Activated CD4-positive, alpha-beta T cell treated with anti-CD3 and anti-CD28 coated beads, Interleukin-2, amount 50 U/mL, for 1 hour (primary cell): ENCODE measurements around the gene METTL16.
A peak's percentile ranks its signal among the peaks of the same experiment; 100 is the strongest.
"Not testable (repeated sequence)": the region's sequence is repeated elsewhere in the genome, so short reads cannot be mapped to it uniquely, and the experiment has no call there.

Experiments
- DNase-seq: peaks from one replicate; pipeline ENCODE4 v3.0.0-alpha.2; 2020

METTL16 gene

GRCh38 chr17:2449486-2449885 lies 62.2 kb downstream of the METTL16 start:
- DNase-seq: no peak

DNA sequence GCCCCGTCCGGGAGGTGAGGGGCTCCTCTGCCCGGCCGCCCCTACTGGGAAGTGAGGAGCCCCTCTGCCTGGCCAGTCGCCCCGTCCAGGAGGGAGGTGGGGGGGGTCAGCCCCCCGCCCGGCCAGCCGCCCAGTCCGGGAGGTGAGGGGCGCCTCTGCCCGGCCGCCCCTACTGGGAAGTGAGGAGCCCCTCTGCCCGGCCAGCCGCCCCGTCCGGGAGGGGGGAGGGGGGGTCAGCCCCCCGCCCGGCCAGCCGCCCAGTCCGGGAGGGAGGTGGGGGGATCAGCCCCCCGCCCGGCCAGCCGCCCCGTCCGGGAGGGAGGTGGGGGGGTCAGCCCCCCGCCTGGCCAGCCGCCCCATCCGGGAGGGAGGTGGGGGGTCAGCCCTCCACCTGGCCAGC lies 64.2 kb downstream of the METTL16 start:
- not testable (repeated sequence) for DNase-seq

DNA sequence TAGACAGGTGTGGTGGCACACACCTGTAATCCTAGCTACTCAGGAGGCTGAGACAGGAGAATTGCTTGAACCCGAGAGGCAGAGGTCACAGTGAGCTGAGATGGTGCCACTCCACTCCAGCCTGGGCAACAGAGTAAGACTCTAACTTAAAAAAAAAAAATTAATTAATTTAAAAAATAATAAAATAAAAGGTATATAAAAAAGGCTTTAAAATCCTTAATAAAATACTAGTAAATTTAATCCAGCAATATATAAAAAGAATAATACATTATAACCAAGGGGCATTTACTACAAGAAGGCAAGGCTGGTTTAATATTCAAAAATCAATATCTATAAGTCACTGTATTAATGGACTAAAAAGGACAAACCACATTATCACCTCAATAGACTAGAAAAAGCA lies 66.0 kb downstream of the METTL16 start:
- no peak for DNase-seq

DNA sequence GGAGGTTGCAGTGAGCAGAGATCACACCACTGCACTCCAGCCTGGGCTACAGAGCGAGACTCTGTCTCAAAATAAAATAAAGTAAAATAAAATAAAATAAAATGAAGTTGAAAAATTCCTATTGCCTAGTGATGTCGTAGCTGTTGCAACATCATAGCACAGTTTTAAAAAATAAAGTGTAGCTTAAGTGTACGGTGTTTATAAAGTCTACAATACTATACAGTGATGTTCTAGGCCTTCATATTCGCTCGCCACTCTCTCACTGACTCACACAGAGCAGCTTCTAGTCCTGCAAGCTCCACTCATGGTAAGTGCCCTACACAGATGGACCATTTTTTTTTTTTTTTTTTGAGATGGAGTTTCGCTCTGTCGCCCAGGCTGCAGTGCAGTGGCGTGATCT lies 67.3 kb downstream of the METTL16 start:
- DNase-seq: no peak

DNA sequence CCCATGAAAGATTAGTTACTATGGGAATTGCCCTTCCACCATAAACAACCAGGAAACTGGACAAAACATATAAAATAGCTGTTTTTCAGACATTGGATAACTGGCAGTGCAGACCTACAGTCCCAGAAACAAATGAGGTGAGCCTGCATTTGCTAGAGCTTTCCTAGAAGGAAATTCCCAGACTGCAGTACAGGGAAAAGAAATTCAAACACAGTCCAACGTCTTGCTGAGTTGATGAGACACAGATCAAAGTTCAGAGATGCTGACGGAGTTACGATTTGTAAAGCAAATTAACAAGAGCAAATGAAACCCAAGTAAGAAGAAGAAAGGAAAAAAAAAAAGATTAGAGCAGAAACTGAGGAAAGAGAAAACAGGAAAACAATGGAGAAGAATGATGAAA lies 69.5 kb downstream of the METTL16 start:
- DNase-seq: no peak

DNA sequence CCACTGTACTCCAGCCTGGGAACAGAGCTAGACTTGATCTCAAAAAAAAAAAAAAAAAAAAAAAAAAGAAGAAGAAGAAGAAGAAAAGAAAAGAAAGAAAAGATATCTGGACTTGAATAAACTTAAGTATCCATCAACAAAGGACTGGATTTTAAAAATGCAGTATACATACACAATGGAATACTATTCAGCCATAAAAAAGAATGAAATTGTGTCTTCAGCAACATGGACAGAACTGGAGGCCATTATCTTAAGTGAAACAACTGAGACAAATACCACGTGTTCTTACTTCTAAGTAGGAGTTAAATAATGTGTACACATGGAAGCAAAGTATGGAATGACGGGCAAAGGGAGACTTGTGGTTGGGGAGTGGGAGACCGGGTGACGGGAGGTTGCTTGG lies 70.8 kb downstream of the METTL16 start:
- no peak for DNase-seq

DNA sequence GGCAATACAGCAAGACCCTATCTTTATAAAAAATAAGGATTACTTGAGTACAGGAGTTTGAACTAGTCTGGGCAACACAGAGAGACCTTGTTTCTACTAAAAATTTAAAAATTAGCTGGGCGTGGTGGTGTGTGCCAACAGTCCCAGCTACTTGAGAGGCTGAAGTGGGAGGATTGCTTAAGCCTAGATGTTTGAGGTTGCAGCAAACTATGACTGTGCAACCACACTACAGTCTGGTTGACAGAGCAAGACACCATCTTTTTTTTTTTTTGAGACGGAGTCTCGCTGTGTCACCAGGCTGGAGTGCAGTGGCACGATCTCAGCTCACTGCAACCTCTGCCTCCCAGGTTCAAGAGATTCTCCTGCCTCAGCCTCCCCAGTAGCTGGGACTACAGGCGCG lies 71.7 kb downstream of the METTL16 start:
- DNase-seq: not testable (repeated sequence)

GRCh38 chr17:2438823-2439222 lies 72.9 kb downstream of the METTL16 start:
- DNase-seq: no peak

GRCh38 chr17:2436316-2436905 lies 75.3 kb downstream of the METTL16 start:
- DNase-seq: no peak

DNA sequence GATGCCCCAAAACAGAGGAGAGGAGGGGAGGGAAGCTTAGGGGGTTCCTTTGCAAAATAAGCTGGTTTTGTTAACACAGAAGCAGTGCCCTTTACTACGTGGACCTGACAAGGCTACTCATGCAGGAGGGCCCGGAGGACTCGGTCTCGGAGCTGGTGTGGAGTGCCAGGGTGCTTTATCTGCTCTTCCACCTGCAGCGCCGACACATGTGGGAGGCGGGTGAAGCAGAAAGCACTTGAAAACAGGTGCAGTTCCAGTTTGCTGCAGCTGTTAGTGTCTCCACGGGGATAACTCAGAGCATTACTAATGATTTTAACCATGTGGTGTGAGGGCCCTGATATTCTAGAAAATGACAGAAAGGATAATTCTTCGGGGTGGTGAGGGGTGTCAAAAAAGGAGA lies 75.8 kb downstream of the METTL16 start:
- DNase-seq: no peak

- DNase-seq: no peak
These were observed 76.4 kb downstream of the METTL16 start for GRCh38 chr17:2435181-2435741.

DNA sequence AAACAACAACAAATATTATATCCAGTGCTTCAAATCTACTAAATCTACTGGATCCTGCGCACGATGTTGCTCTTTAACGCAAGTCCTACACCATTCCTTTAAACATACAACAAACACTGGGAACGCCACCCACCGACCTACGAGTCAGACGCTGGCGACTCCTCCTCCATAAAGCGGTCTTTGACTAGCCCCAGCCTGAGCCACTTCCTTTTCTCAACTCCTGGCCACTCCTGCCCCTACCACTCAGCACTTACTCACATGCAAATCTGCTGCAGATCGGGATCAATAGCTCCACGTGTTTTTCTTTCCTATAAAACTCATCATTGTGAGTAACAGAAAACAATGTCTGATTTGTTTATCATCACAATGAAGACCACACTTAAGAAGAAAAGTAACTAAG lies 78.0 kb downstream of the METTL16 start:
- no peak for DNase-seq

- no peak for DNase-seq
These were observed 83.8 kb downstream of the METTL16 start for GRCh38 chr17:2427910-2428309.

GRCh38 chr17:2427215-2427614 lies 84.5 kb downstream of the METTL16 start:
- no peak for DNase-seq

GRCh38 chr17:2423271-2423670 lies 88.4 kb downstream of the METTL16 start:
- no peak for DNase-seq

DNA sequence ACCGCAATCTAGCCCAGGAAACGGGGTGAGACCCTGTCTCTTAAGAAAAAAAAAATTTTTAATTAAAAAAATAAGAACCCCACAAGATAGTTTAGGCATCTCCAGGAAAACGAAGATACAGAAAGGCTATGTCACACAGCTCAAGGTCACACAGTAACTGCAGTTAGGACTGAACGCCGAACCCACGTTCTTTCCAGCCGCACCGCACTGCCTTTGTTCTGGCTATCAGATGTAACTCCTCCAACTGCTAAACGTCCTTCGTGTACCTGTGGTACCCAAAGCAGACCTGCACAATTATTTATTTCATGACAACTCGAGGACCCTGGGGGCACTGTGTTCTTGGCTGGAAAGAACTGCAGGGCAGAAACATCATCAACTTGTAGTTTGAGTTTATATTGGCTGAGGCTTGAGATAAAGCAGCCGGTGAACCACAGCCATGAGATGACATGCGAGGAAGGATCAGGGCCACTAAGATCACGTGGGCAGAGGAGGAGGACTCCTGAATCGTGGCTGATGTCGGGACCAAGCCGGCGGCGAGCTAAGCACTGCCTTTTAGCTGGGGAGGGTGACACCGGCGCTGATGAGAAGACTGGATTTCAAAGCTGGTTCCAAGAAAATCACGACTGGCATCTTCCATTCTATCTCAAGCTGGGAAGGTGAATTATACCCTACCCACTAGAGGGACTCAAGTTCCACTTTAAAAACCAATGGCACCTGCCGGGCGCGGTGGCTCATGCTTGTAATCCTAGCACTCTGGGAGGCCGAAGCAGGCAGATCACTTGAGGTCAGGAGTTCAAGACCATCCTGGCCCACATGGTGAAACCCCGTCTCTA lies 90.2 kb downstream of the METTL16 start:
- DNase-seq: no peak

- no peak for DNase-seq
These were observed 91.5 kb downstream of the METTL16 start for GRCh38 chr17:2420176-2420575.

DNA sequence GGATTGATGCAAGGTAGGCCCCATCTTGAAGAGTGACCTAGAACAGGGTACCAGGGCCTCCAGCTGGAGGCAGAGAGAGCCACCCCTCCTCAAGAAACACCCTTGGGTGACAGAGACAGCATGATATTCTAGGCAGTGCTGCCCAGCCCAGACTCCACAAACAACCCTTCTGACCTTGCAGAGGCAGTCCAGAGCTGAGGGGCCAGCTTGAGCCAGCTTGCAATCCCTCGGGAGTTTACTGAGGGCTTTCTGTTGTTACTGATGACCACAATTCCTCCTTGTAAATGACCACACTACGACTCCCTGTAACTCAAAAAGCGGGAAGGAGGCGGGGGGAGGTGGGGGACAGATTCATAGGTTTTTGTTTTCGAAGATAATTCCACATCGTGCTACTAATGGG lies 92.2 kb downstream of the METTL16 start:
- no peak for DNase-seq

- DNase-seq: no peak
These were observed 93.1 kb downstream of the METTL16 start for GRCh38 chr17:2418572-2418971.

DNA sequence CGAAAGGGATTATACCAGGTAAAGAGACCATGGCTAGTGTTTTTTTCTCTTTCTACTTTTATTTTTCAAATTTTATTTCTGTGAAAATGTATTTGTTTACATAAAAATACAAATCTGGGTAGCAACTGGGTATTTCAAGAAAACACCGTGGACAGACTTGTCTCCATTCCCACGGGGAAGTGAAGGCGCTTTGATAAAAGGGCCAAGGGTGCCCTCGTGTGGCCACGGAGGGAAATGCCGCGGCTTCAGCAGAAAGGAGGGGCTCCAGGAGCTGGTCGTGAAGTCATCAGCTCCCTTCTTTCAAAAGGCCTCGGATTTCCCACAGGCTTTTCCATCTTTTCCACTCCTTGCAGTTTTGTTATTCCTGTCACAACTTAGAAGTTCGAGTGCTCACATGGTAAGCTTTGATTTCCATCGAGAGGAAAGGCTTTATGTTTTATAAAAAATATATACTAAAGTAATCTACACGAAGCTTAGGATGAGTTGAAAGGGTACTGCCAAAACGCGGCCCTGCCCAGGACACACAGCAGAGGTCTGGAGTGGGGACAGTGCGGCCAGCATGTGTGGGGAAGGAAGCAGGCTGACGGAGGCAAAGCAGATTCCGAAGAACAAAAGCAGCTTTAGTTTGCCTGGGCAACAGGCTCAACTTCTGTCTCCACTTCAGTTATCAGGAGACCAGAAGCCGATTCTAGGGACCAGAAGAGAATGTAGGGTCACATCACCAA lies 95.5 kb downstream of the METTL16 start:
- peak; percentile 87 for DNase-seq

DNA sequence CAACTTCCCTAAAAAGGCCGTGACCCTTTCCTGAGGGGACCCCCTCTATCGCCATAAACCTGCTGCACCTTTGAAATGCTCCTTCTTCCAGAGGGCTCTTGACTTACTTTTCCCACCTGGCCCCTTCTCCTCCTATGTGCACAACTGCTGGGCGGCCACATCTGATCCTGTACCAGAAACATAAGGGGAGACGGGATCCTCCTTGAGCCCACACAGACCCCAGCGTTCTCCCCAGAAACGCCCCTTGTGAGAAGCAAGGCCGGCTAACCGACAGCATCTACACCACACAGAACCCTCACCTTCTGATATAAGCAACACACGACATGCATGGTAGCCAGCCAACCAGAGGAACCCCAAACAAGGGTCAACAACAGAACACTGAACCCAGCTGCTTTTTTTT lies 96.6 kb downstream of the METTL16 start:
- no peak for DNase-seq

- no peak for DNase-seq
These were observed 97.1 kb downstream of the METTL16 start for GRCh38 chr17:2414446-2415064.

- DNase-seq: no peak
These were observed 99.1 kb downstream of the METTL16 start for GRCh38 chr17:2412561-2413021.
